GM18873 (cell line): ENCODE data around the gene CRYGC.

Experiments used
- ATAC-seq: cut with Tn5 transposase; IDR thresholded peaks from one replicate; pipeline ENCODE4 v1.9.1; 2021; ENCODE audit warnings: mild to moderate bottlenecking, moderate library complexity, moderate number of reproducible peaks; ENCODE audit not compliant: unreplicated experiment, low FRiP score

Gene CRYGC, protein sequence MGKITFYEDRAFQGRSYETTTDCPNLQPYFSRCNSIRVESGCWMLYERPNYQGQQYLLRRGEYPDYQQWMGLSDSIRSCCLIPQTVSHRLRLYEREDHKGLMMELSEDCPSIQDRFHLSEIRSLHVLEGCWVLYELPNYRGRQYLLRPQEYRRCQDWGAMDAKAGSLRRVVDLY

GRCh38 chr2:208129744-208130711, at the start of gene CRYGC:
Gene CRYGC, minus strand, starts transcription at chr2:208129828. Its CDS starts 36 bp downstream, at chr2:208129792.
- no peak for ATAC-seq

DNA sequence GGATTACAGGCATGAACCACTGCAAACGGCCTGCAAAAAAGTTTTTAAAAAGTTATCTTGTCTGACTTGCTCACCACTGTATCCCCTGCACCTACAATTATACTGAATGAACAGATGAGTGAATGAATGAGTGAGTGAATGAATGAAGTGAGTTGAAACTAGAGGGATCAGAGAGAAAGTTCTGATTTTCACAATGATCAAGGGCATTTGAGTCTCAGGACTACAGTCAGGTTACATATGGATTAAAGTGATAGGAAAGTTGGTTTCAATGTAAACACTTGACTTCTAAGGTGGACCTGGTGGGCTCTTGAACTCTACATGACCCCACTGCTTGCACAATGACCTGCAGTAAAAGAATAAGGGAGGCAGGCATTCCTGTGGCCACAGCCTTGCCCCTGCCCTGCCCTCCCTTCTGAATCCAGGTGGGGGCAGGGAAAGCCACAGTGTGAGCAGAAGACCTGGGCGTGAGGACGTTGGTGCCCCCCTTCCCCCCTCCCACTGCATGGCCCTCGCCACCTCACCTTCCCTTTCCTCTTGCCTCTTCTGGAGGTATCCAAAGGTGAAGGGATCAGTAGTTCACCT, 49.5 kb upstream of the CRYGC start:
- no peak for ATAC-seq

DNA sequence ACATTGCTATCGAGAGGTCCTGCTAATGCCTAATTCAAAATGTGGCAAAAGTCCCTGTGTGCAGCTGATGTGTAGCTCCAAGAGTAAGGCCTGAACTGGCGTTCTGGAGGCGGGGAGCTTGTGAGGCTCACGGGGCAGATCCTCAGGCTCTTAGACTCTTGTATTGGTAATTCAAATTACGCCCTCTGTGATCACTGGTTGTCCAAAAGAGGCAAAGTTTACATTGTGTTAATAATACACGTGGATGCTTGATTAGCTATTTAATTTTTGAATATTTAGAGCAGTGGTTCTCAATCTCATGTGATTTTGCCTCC, 46.2 kb upstream of the CRYGC start:
- no peak for ATAC-seq

DNA sequence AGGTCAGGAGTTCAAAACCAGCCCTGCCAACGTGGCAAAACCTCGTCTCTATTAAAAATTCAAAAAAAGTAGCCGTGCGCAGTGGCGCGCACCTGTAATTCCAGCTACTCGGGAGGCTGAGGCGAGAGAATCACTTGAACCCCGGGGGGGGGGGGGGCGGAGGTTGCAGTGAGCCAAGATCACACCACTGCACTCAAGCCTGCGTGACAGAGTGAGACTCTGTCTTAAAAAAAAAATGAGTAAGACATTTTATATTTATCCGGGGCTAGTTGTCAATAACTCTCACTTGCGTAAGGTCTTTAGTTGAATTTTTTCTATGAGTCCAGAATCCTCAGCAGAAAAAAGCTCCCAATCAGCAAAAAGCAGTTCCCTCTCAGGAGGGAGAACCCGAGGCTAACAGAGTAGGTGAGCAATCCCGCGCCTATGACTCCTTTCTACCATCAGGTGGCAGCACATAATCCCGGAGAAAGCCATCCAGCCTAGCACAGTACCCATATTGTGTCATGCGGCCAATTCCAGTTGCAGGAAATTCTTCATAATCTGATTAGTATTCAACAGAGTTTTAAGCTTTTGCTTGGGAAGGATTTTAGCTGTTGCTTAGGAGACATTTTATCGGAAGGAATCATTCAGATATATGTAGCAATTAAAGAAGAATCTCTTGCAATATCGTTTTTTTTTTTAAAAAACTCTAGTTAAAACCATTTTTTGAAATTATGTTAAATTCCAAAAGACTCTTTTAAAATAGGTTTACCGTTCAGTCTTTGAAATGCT, 45.6 kb upstream of the CRYGC start:
- peak; percentile 92 for ATAC-seq

- no peak for ATAC-seq
Observed at GRCh38 chr2:208174144-208174543, 44.5 kb upstream of the CRYGC start.

DNA sequence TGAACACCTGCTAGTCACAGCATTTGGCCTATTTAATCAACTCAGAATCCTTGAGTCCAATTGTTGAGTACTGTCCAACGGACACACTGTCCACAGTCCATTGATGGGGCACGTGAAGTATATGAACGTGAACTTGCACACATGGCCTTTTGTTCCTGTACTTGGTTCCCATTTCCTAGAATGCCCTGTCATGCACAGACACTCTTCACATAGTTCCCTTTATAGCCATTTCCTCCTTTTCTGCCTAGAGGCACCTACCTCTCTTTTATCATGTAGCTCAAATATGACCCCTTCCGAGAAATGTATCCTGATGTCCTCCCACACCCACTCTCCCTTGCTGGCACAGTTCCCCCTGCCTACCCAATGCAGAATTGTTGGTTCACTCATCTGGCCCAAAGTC, 42.5 kb upstream of the CRYGC start:
- no peak for ATAC-seq

- ATAC-seq = no peak
Observed at GRCh38 chr2:208164951-208165755, 35.5 kb upstream of the CRYGC start.

DNA sequence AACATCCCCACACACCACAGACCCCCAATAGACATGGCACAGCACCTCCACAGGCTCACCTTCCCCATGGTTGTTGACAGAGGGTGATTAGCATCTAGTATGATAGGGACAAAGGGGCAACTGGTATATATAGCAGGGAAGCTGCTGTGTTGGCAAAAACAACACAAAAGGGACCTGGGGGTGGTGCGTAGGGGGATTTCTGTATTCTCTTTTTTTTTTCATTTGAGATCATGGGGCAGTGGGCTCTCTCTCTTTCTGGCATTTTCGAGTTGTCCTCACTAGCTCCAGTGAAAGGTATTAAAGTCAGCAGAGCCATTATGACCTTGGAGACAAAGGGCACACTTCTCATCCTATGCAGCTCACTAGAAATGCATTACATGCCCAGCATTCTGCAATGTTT, 33.9 kb upstream of the CRYGC start, which contains the start of gene CRYGA:
TSS of gene CRYGA (minus strand) at position 101 of the 400 bp plus-strand sequence. CDS start at position 68, 33 bp downstream.
- ATAC-seq = no peak

DNA sequence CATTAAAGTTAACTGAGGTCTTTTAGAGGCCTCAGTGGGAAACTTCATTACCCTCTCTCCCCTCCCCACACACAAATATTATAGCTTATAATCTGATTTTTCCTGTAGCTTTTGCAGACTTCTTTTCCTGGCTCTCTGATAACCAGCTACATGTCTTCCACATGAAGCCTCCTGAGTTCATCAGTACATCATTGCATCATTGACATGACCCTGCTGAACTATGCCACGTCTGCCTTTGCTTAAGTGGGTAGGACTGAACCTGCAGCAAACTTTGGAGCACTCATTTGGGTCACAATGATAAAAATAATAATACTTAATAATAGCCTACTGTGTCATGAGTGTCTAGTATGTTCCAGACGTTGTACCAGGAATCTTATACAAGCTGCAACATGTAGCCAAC, 26.8 kb upstream of the CRYGC start:
- no peak for ATAC-seq

DNA sequence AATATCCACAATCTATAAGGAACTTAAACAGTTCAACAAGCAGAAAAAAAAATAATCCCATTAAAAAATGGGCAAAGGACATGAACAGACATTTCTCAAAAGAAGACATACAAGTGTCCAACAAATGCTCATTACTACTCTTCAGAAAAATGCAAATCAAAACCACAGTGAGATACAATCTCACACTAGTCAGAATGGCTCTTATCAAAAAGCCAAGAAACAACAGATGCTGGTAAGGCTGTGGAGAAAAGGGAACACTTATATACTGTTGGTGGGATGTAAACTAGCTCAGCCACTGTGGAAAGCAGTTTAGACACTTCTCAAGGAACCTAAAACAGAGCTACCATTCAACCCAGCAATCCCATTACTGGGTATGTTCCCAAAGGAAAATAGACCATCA, 23.5 kb upstream of the CRYGC start:
- no peak for ATAC-seq

DNA sequence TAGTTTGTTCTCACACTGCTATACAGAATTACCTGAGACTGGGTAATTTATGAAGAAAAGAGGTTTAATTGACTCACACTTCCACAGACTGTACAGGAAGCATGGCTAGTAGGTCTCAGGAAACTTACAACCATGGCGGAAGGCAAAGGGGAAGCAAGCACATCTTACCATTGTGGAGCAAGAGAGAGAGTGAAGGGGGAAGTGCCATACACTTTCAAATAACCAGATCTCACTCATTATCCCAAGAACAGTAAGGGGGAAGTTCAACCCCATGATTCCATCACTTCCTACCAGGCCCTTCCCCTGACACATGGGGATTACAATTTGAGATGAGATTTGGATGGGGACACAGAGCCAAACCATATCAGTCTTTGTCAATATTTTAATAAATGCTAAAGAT, 21.3 kb upstream of the CRYGC start:
- ATAC-seq = no peak

- no peak for ATAC-seq
Observed at GRCh38 chr2:208150094-208150493, 20.5 kb upstream of the CRYGC start.

DNA sequence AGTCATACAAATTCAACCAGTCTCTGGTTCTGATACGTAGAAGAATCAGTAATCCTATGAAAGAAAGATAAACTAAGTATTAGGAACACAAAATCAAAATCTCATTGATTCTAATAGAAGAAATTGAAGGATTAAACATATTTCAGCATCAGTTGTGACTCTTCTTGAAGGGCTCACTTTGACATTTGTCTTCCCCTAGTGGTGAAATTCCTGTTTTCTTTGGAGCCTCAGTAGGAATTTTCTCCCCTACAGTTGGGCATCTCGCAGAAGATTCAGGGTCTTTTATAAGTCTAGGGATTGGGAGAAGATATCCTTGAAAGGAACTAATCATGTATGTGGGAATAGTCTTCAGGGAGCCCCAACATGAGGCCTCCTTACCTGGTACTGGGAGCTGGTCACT, 19.2 kb upstream of the CRYGC start:
- no peak for ATAC-seq

DNA sequence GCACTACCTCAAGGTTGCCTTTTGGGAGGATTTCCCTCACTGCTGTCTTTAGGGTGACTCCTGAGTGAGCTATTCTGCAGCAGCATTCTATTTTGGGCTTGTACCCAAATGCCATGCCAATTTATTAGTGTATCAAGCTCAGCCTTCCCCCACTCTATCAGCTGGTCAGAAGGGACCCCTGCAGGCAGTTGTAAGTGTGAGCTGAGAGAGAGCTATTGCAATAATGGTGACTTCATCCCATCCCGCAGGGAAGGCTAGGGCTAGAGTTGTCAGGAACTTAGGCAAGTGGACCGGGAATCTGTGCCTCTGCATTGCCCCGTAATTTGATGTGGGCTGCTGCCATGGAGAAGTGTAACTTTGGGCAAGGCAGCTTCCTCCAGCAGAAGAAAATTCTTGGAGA, 18.1 kb upstream of the CRYGC start:
- ATAC-seq = no peak

DNA sequence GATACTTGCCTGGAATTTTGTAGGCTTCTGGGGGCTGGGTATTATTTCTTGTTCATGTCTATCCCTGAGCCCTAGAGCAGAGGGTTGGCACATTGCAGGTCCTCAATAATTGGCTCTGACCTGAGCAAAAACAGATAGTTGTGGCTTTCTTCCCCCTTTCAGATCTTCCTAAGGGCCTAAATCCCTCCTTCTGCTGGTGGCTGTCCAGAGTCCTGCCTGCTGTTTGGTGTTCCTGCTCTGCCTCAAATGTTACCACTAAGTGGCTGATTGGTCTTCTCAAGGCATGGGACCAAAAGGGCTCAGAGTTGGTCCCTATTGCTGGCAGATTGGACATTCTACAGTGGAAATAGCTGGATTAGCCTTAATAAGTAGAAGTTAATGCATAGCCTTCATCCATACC, 17.4 kb upstream of the CRYGC start:
- ATAC-seq = no peak

DNA sequence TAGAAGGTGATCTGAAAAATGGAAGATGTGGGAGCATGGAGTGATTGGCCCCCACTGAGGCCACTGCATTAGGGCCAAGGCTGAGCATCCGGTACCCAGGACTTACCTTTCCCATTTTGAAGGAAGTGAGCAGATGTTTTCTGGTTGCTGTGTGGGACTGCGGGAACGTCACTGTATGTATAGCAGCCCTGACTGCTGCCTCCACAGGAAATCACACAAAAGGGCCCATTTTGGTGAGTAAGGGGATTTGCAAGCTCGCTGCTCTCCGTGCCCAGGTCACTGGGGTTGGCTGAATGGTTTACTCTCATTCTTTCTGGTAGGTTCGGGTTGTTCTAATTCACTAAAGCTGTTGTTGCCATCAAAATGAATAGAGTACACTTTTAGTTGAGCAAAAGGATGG, 16.4 kb upstream of the CRYGC start, which contains the start of gene CRYGB:
TSS of gene CRYGB (minus strand) at position 153 of the 400 bp plus-strand sequence. CDS start at position 115, 38 bp downstream.
- no peak for ATAC-seq

DNA sequence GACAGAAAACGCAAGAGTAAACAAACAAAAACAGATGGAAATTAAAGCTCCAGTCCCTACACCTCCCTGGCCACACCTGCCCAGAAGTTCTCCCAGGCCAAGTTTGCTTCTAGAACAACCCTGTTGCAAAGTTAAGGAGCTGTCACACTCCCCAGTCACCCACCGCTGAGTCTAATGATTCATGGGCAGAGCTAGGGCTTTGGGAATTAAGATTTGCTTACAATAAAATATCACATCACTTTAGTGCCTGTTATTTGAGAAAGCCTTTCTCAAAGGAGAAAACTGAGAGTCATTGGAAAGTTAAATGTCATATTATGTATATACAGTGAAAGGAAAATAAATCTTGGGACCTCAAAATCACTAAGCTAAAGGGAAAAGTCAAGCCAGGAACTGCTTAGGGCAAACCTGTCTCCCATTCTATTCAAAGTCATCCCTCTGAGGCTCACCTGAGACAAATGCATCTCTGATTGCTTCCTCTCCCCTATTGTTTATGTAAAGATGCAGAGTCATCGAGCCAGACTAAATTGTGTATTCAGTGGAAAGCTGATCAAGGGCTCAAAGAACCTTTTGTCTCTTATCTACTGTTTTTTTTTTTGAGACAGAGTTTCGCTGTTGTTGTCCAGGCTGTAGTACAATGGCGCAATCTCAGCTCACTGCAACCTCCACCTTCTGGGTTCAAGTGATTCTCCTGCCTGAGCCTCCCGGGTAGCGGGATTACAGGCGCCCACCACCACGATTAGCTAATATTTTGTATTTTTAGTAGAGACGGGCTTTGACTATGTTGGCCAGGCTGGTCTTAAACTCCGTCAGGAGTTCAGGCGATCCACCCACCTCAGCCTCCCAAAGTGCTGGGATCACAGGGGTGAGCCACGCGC, 13.5 kb upstream of the CRYGC start:
- ATAC-seq = no peak

DNA sequence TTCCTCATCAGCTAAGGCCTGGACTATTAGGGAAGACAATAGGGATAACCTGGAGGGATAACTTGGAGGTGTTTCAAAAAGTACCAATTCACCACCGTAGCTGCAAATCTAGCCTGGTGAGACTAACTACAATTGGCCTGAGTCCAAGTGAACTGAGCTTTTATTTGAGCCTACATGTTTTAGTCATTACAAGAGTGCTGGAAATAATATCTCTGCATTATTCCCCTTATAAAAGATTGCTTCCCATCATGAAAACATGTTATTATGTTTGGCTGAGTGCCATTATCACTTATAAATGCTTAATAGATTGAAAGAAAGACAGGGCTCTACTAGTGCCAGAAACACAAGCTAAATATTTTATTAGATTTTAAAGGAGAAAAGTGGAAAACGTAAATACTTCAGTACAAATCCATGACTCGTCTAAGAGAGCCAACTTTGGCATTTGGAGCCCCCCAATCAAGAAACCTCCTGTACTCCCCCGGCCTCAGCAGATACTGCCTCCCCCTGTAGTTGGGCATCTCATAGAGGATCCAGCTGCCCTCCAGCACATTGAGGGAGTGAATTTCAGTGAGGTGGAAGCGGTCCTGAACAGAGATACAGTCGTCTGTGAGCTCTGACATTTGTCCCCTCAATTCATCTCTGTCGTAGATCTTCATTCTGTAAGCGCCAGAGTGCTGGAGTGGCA, 12.8 kb upstream of the CRYGC start:
- no peak for ATAC-seq
